ENCODE data around the gene PPP1R1B.

- no peak for TF ChIP-seq CTCF (IDR thresholded peaks at IDR 0.05; ENCODE audit: insufficient read depth, low read length, poor library complexity, severe bottlenecking)
- TF ChIP-seq EZH2phosphoT487 (conservative IDR thresholded peaks at IDR 0.05; ENCODE audit: low read length), result no peak
Observed at GRCh38 chr17:39593371-39593770, 33.4 kb upstream of the PPP1R1B start.
